ENCODE data around the gene GMDS.

- TF ChIP-seq EZH2 (IDR thresholded peaks at IDR 0.05; ENCODE audit: insufficient read depth, poor library complexity, severe bottlenecking) (no peak), EZH2phosphoT487 (IDR thresholded peaks at IDR 0.05; ENCODE audit: insufficient read depth, low read depth) (no peak)
These were observed 166.5 kb downstream of the GMDS start for GRCh38 chr6:2078888-2079287.
